Activated naive CD8-positive, alpha-beta T cell treated with anti-CD3 and anti-CD28 coated beads, Interleukin-2, amount 50 U/mL, for 24 hours (primary cell): ENCODE measurements around the gene TPRKB.
"Not testable (repeated sequence)": the region's sequence is repeated elsewhere in the genome, so short reads cannot be mapped to it uniquely, and the experiment has no call there.

ENCODE experiments used
- ATAC-seq: fragments of 150-1000 bp; cut with Tn5 transposase; one replicate; pipeline ENCODE4 v1.10.0; 2021
- DNase-seq: peaks from one replicate; pipeline ENCODE4 v3.0.0; 2021
- H3K27ac Mint-ChIP-seq: one replicate; pipeline ENCODE4 v1.8.0; 2021; ENCODE audit warnings: mild to moderate bottlenecking, mixed read lengths
- H3K27me3 Mint-ChIP-seq: one replicate; pipeline ENCODE4 v1.8.0; 2021; ENCODE audit warnings: mixed read lengths
- H3K36me3 Mint-ChIP-seq: one replicate; pipeline ENCODE4 v1.8.0; 2021; ENCODE audit warnings: low read depth, mixed read lengths
- H3K4me1 Mint-ChIP-seq: one replicate; pipeline ENCODE4 v1.8.0; 2021; ENCODE audit warnings: mixed read lengths
- H3K4me3 Mint-ChIP-seq: one replicate; pipeline ENCODE4 v1.8.0; 2021; ENCODE audit warnings: mild to moderate bottlenecking, moderate library complexity, mixed read lengths
- H3K9me3 Mint-ChIP-seq: one replicate; pipeline ENCODE4 v1.8.0; 2021; ENCODE audit warnings: mixed read lengths

The TPRKB gene

GRCh38 chr2:73717695-73718094 is 19.4 kb downstream of the TPRKB start:
- not testable (repeated sequence) for H3K27ac Mint-ChIP-seq, H3K4me1 Mint-ChIP-seq, DNase-seq, H3K4me3 Mint-ChIP-seq, H3K27me3 Mint-ChIP-seq, H3K36me3 Mint-ChIP-seq, ATAC-seq
- H3K9me3 Mint-ChIP-seq: peaks cover 15% of the 10 kb centered on the region

- H3K4me3 Mint-ChIP-seq: no peak overlapping the region
- H3K27me3 Mint-ChIP-seq: peaks cover 7% of the 10 kb centered on the region
- peaks cover 15% of the 10 kb centered on the region for H3K9me3 Mint-ChIP-seq
- H3K27ac Mint-ChIP-seq: no peak overlapping the region
- H3K36me3 Mint-ChIP-seq: peaks cover 4% of the 10 kb centered on the region
- no peaks in the 10 kb centered on the region for H3K4me1 Mint-ChIP-seq
- no peak for DNase-seq
- no peak for ATAC-seq
These were observed 19.9 kb downstream of the TPRKB start for GRCh38 chr2:73717251-73717606.

GRCh38 chr2:73716543-73717250 is 20.4 kb downstream of the TPRKB start:
- Mint-ChIP-seq H3K9me3 (peaks cover 15% of the 10 kb centered on the region), H3K27me3 (peaks cover 7% of the 10 kb centered on the region), H3K4me3 (no peak overlapping the region), H3K36me3 (peaks cover 4% of the 10 kb centered on the region), H3K4me1 (no peaks in the 10 kb centered on the region), H3K27ac (no peak overlapping the region)
- no peak for DNase-seq
- no peak for ATAC-seq

- H3K4me1 Mint-ChIP-seq: no peaks in the 10 kb centered on the region
- H3K9me3 Mint-ChIP-seq: peaks cover 15% of the 10 kb centered on the region
- H3K36me3 Mint-ChIP-seq: peaks cover 4% of the 10 kb centered on the region
- DNase-seq (no peak), ATAC-seq (no peak)
- H3K27ac Mint-ChIP-seq: no peak overlapping the region
- no peak overlapping the region for H3K4me3 Mint-ChIP-seq
- H3K27me3 Mint-ChIP-seq: peaks cover 7% of the 10 kb centered on the region
These were observed 23.1 kb downstream of the TPRKB start for GRCh38 chr2:73714091-73714490.

- Mint-ChIP-seq H3K27ac (no peak overlapping the region), H3K4me1 (no peaks in the 10 kb centered on the region), H3K4me3 (no peak overlapping the region), H3K27me3 (peaks cover 3% of the 10 kb centered on the region), H3K36me3 (peaks cover under 1% of the 10 kb centered on the region), H3K9me3 (peaks cover 2% of the 10 kb centered on the region)
- DNase-seq (no peak), ATAC-seq (no peak)
These were observed 28.6 kb downstream of the TPRKB start for GRCh38 chr2:73708527-73708926.

- Mint-ChIP-seq H3K36me3 (no peaks in the 10 kb centered on the region), H3K27me3 (peaks cover 2% of the 10 kb centered on the region), H3K4me1 (no peaks in the 10 kb centered on the region), H3K27ac (no peak overlapping the region), H3K4me3 (no peak overlapping the region), H3K9me3 (no peaks in the 10 kb centered on the region)
- DNase-seq (no peak), ATAC-seq (no peak)
These were observed 29.5 kb downstream of the TPRKB start for GRCh38 chr2:73707636-73708035.

GRCh38 chr2:73707058-73707457 is 30.1 kb downstream of the TPRKB start:
- no peaks in the 10 kb centered on the region for H3K9me3 Mint-ChIP-seq
- no peaks in the 10 kb centered on the region for H3K4me1 Mint-ChIP-seq

GRCh38 chr2:73705091-73705490 is 32.1 kb downstream of the TPRKB start:
- H3K4me3 Mint-ChIP-seq: no peak overlapping the region
- H3K36me3 Mint-ChIP-seq: no peaks in the 10 kb centered on the region
- peaks cover 14% of the 10 kb centered on the region for H3K27me3 Mint-ChIP-seq
- H3K9me3 Mint-ChIP-seq: no peaks in the 10 kb centered on the region
- ATAC-seq (no peak), DNase-seq (no peak)
- no peak overlapping the region for H3K27ac Mint-ChIP-seq
- no peaks in the 10 kb centered on the region for H3K4me1 Mint-ChIP-seq

More at GRCh38 chr2:73707058-73707457, 30.1 kb downstream of the TPRKB start:
- H3K4me3 Mint-ChIP-seq: no peak overlapping the region
- H3K27me3 Mint-ChIP-seq: peaks cover 2% of the 10 kb centered on the region
- H3K36me3 Mint-ChIP-seq: no peaks in the 10 kb centered on the region
- no peak for ATAC-seq
- H3K27ac Mint-ChIP-seq: no peak overlapping the region
- no peak for DNase-seq

- Mint-ChIP-seq H3K4me3 (no peak overlapping the region), H3K27me3 (peaks cover 14% of the 10 kb centered on the region), H3K9me3 (no peaks in the 10 kb centered on the region), H3K27ac (no peak overlapping the region), H3K36me3 (no peaks in the 10 kb centered on the region), H3K4me1 (no peaks in the 10 kb centered on the region)
- no peak for DNase-seq
- ATAC-seq: no peak
These were observed 32.9 kb downstream of the TPRKB start for GRCh38 chr2:73704285-73704684.

GRCh38 chr2:73703675-73704074 is 33.5 kb downstream of the TPRKB start:
- no peak overlapping the region for H3K27ac Mint-ChIP-seq
- H3K4me3 Mint-ChIP-seq: no peak overlapping the region
- no peak for DNase-seq
- H3K36me3 Mint-ChIP-seq: no peaks in the 10 kb centered on the region
- H3K9me3 Mint-ChIP-seq: no peaks in the 10 kb centered on the region
- ATAC-seq: no peak
- H3K27me3 Mint-ChIP-seq: peaks cover 14% of the 10 kb centered on the region
- H3K4me1 Mint-ChIP-seq: no peaks in the 10 kb centered on the region

GRCh38 chr2:73702852-73703493 is 34.2 kb downstream of the TPRKB start:
- peaks cover 14% of the 10 kb centered on the region for H3K27me3 Mint-ChIP-seq
- H3K4me3 Mint-ChIP-seq, DNase-seq, ATAC-seq, H3K36me3 Mint-ChIP-seq, H3K4me1 Mint-ChIP-seq, H3K9me3 Mint-ChIP-seq, H3K27ac Mint-ChIP-seq: not testable (repeated sequence)

GRCh38 chr2:73701968-73702665 is 35.0 kb downstream of the TPRKB start:
- Mint-ChIP-seq H3K4me1 (no peaks in the 10 kb centered on the region), H3K36me3 (no peaks in the 10 kb centered on the region), H3K4me3 (no peak overlapping the region), H3K27ac (no peak overlapping the region), H3K27me3 (peaks cover 14% of the 10 kb centered on the region), H3K9me3 (no peaks in the 10 kb centered on the region)
- DNase-seq (no peak), ATAC-seq (no peak)

- DNase-seq, H3K36me3 Mint-ChIP-seq, ATAC-seq, H3K9me3 Mint-ChIP-seq, H3K27ac Mint-ChIP-seq, H3K4me1 Mint-ChIP-seq, H3K4me3 Mint-ChIP-seq: not testable (repeated sequence)
- H3K27me3 Mint-ChIP-seq: peaks cover 14% of the 10 kb centered on the region
These were observed 35.7 kb downstream of the TPRKB start for GRCh38 chr2:73701448-73701765.

GRCh38 chr2:73700661-73701447 is 36.3 kb downstream of the TPRKB start:
- Mint-ChIP-seq H3K36me3 (no peaks in the 10 kb centered on the region), H3K4me1 (no peaks in the 10 kb centered on the region), H3K27me3 (peaks cover 14% of the 10 kb centered on the region), H3K4me3 (no peak overlapping the region), H3K27ac (no peak overlapping the region), H3K9me3 (no peaks in the 10 kb centered on the region)
- DNase-seq (no peak), ATAC-seq (no peak)
